Measurements from ENCODE around the gene NGRN.
"Not testable (repeated sequence)": the region's sequence is repeated elsewhere in the genome, so short reads cannot be mapped to it uniquely, and the experiment has no call there.

Gene NGRN

DNA sequence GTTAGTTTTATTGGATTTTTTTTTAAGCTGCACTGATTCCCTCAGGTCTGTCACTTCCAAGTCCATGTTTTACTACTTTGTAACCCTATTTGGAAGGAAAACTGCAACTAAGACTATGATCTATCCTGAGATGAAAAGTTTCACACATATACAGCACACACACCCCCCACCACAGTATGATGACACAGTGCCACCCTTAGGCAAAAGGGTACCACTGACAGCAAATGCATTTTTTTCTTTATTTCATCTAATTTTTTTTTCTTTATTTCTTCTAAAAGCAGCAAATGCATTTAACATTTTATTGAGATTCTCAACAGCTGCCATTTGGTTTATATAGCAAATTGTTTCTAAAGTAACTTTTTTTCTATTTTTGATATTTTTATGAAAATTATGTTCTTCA lies 21.2 kb downstream of the NGRN start:
- DNase-seq: peak; percentile 53

DNA sequence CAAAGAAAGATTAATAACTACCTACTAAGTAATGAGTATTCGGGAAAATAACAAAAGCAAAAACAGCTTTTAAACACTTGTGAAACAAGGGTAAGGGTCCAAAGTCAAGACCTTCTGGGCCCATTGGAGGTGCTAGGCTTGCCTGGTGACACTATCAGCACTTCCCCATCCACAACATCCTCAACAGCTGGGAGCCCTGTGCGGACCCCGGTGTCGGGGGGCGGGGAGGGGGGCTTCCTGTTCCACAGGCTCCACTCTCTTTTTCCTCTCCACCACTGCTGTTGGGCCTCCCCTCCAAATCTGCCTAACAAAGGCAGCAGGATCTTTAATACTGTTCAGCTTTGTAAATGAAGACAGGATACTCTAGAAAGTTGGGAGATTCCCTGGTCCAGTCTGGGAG lies 21.6 kb downstream of the NGRN start:
- DNase-seq: no peak

GRCh38 chr15:90287946-90288345 lies 22.5 kb downstream of the NGRN start:
- no peak for DNase-seq

GRCh38 chr15:90291679-90292356 lies 26.3 kb downstream of the NGRN start:
- DNase-seq: peak; percentile 32

GRCh38 chr15:90293040-90293810 lies 27.8 kb downstream of the NGRN start:
- DNase-seq: peak; percentile 84

GRCh38 chr15:90294159-90294558 lies 28.7 kb downstream of the NGRN start:
- no peak for DNase-seq

GRCh38 chr15:90294601-90295269 lies 29.3 kb downstream of the NGRN start:
- DNase-seq: no peak

- DNase-seq: no peak
Measured at GRCh38 chr15:90295270-90295648, 29.8 kb downstream of the NGRN start.

- DNase-seq: not testable (repeated sequence)
Measured at GRCh38 chr15:90296316-90296884, 30.9 kb downstream of the NGRN start.

DNA sequence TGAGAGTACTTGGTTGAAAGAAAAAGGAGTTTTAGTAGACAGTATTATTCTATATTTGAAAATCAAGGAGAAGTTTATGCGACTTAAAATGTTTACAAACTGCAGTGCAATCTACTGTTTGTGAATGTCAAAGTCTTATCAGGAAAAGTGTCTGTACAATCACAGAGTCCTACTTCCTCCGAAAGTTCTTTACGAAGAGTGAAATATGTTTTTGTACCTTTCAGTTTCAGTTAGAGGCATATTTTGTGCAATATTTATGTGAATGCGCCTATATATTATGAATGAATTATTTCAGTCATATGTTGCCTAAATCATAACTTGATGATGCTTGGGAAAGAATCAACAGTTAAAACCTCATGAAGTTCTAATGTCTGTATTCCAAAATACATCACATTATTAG lies 31.5 kb downstream of the NGRN start:
- DNase-seq: no peak

DNA sequence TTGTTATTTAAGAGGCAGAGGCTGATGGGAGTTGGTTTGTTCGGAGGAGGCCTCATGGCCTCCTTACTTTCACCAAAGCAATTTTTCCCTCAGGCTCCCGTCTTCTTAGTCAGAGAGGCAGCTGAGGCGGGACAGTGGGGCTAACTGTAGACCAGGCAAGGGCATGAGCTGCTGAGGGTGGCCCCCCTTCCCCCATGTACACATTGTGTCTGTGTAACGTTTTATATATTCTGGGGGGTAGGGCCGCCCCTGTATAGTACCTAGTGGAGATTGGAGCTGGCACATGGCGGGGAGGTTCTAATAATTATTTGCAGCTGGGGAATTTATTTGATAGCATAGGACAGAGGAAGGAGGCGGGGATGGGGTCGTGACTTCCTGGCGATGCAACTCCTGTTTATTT lies 35.1 kb downstream of the NGRN start:
- no peak for DNase-seq

DNA sequence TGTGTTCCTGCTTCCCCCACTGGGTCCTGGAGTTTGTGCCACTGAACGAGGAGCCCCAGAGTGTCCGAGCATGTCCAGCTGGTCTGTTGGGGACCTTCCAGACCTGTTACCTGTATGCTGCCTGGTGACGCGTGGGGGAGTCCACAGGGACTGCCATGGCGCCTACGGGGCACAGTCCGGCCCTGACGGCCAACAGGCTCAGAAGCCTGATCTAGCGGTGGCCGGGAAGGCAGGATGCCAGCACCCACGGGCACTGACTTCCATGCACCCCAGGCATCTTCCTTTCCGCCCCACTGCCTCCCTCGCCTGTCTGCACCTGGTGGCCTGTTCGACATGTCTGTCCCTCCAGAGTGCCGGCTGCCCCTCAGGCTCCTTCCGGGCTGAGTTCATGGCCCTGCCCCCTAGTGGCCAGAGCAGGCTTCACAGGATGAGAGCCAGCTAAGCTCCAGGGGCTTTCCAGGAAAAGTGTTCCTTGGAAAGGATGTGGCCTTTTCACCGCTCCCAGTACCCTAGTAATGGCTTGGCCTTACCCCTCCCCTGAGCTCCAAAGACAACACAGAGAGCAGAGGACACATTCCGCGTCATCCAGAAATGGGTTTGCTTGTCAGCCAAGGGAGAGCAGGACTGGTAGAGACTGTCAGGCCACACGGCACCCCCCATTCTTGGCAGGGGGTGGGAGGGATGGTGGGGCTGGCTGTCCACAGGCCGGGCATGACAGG lies 35.7 kb downstream of the NGRN start:
- peak; percentile 75 for DNase-seq

DNA sequence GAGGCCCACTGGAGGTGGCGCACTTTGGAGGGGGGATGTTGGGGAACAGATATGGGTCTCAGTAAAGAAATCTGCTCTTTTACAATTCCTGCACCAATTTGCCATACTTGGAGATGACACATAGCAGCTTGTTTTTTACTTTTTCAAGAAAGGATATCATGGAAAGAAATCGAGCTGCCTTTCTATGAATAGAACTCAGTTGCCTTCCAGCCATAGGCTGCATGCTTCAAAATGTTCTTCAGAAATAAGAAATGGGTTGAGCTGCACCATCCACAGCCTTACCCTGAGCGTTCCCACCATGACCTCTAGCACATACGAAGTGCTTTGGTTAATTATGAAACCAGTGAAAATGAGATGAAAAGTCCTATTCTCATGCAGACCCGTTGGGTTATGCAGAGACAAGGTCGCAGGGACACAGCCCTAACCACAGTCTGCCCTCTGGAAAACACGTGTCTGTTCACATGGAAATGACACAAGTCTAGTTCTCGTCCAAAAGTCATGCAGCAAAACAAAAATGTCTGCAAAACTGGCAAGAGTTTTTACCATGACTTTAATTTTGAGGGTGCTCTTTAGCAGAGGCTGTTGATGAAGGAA lies 36.3 kb downstream of the NGRN start:
- no peak for DNase-seq

DNA sequence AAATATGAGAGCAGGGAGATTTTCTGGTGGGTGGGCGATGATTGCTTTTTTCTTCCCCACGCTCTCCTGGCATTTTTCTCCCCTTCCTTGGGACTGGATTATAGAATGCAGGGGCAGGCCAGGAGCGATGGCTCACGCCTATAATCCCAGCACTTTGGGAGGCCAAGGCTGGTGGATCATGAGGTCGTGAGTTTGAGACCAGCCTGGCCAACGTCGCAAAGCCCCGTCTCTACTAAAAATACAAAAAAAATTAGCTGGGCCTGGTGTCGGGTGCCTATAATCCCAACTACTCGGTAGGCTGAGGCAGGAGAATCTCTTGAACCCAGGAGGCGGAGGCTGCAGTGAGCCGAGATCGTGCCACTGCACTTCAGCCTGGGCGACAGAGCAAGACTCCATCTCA lies 39.9 kb downstream of the NGRN start:
- DNase-seq: not testable (repeated sequence)

DNA sequence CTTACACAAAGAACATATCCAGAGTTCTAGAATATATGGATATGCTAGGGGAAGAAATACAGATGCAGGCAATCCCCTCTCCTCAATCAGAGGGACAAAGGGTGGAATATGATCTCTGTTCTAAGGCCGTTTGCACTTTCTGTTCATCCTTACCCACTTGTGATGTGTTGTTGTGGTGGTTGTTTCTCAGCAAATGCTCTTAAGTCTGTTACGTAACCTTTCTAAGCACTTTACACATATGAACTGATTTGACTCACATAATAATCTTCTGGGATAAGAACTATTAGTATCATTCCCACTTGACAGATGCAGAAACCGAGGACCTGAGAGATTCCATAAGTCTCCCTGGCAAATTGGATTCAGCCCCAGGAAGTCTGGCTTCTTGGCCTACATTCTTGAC lies 40.5 kb downstream of the NGRN start:
- no peak for DNase-seq

GRCh38 chr15:90306560-90306959 lies 41.1 kb downstream of the NGRN start:
- peak; percentile 81 for DNase-seq

DNA sequence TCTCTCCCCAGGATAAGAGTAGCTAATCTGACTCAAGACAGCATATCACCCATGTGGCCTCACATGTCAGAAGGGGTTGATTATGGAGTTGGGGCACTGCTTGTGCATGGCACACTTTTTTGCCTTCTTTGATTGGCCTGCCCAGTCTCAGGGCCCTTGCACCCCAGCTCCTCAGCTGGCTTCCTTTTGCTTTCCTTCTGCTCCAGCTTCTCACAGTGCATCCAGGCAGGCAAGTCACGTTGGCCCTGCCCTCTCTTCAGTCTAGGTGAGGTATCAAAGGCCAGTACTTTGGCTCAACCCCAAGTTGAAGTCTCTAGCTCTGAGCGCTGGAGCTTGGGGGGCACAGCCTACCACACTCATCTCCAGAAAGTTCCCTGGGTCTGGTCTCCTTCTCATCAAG lies 42.2 kb downstream of the NGRN start:
- no peak for DNase-seq

DNA sequence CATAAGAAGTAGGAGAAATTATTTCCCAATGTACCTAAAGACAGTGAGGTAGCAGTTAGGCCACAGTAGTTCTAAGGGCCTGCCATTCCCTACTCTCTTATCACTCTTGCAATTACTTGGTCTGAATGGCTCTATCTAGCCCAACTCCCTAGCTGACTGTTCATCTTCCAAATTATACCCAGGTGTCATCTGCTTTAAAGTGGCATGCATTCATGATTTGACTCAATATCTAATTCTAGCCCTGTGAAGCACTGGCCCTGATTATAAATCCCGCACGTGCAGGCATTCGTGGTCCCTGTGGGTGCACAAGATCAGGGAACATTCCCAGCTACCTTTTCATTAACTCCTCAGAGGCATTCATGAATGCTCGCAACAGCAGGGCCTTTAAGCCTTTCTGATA lies 43.5 kb downstream of the NGRN start:
- no peak for DNase-seq

- DNase-seq: no peak
Measured at GRCh38 chr15:90315278-90315982, 50.0 kb downstream of the NGRN start.

DNA sequence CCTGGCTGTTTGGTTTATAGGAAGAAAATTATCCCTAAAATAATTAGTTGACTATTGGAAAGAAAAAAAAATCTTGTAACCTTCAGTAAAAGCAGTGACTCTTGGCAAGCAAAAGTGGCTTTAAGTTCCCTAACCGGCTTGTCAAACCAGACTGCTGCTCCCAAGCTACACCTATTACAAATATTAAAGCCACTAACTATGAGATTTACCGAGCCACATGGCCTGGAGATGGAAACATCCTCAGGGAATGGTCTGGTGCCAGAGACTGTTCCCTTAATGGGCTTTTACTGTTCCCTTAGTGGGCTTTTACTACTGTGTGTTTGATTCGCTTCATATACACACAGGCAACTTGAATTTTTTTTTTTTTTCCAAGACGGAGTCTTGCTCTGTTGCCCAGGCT lies 50.7 kb downstream of the NGRN start:
- DNase-seq: no peak

DNA sequence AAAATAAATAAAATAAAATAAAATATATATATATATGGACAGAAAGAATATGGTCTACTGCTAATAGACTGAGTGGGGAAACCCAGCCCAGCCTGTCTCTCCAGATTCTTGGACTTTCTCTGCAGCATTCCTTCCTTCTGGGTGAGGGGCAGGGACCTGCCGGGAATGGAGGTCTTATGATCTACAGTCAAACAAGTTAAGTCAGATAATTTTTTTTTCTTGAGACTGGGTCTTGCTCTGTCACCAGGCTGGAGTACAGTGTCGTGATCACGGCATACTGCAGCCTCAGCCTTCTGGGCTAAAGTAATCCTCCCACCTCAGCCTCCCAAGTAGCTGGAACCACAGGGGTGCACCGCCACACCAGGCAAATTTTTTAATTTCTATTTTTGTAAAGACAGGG lies 53.1 kb downstream of the NGRN start:
- DNase-seq: no peak
